AG08395 (cell line): ENCODE data around the gene SLC28A1.

ENCODE experiments used
- DNase-seq: peaks from one replicate; pipeline ENCODE4 v3.0.0; 2012; ENCODE audit warnings: mixed read lengths, low spot score

The SLC28A1 gene

GRCh38 chr15:84886211-84886983 lies 1.9 kb downstream of the SLC28A1 start:
- DNase-seq: no peak

GRCh38 chr15:84886984-84887299 lies 2.5 kb downstream of the SLC28A1 start:
- no peak for DNase-seq

- no peak for DNase-seq
These were observed 3.5 kb downstream of the SLC28A1 start for GRCh38 chr15:84887938-84888337.

GRCh38 chr15:84888639-84889038 lies 4.2 kb downstream of the SLC28A1 start:
- no peak for DNase-seq

- no peak for DNase-seq
These were observed 5.0 kb downstream of the SLC28A1 start for GRCh38 chr15:84889313-84889990.

GRCh38 chr15:84889991-84890669 lies 5.7 kb downstream of the SLC28A1 start:
- no peak for DNase-seq

GRCh38 chr15:84890670-84891162 lies 6.3 kb downstream of the SLC28A1 start:
- no peak for DNase-seq

GRCh38 chr15:84891339-84891738 lies 6.9 kb downstream of the SLC28A1 start:
- no peak for DNase-seq

- DNase-seq: no peak
These were observed 8.4 kb downstream of the SLC28A1 start for GRCh38 chr15:84892786-84893307.

- DNase-seq: no peak
These were observed 9.1 kb downstream of the SLC28A1 start for GRCh38 chr15:84893607-84894006.

GRCh38 chr15:84894736-84895425 lies 10.4 kb downstream of the SLC28A1 start:
- no peak for DNase-seq

- DNase-seq: no peak
These were observed 14.3 kb downstream of the SLC28A1 start for GRCh38 chr15:84898761-84899160.

- no peak for DNase-seq
These were observed 15.3 kb downstream of the SLC28A1 start for GRCh38 chr15:84899750-84900149.

- DNase-seq: no peak
These were observed 17.1 kb downstream of the SLC28A1 start for GRCh38 chr15:84901540-84901939.

- DNase-seq: no peak
These were observed 19.3 kb downstream of the SLC28A1 start for GRCh38 chr15:84903751-84904150.

GRCh38 chr15:84904419-84904818 lies 20.0 kb downstream of the SLC28A1 start:
- no peak for DNase-seq

GRCh38 chr15:84905016-84905916 lies 20.8 kb downstream of the SLC28A1 start:
- DNase-seq: no peak

- DNase-seq: no peak
These were observed 23.3 kb downstream of the SLC28A1 start for GRCh38 chr15:84907731-84908130.

GRCh38 chr15:84908564-84908963 lies 24.1 kb downstream of the SLC28A1 start:
- no peak for DNase-seq

- no peak for DNase-seq
These were observed 24.6 kb downstream of the SLC28A1 start for GRCh38 chr15:84909029-84909428.

GRCh38 chr15:84909782-84910181 lies 25.3 kb downstream of the SLC28A1 start:
- DNase-seq: no peak
